SK-N-SH treated with all-trans-retinoic acid at 6 μM for 48 hours (cell line): ENCODE results near the gene TRAPPC2L.

Experiments
- ARNTL ChIP-seq: fragments of 450-650 bp; formaldehyde crosslinking; IDR thresholded peaks from 2 replicates; pipeline ENCODE4 v1.5.0; 2020; ENCODE audit warnings: low read depth, mild to moderate bottlenecking, moderate library complexity, borderline replicate concordance
- CSRNP3 ChIP-seq: fragments of 250-450 bp; sonication (Bioruptor Pico); IDR thresholded peaks from 2 replicates; pipeline ENCODE4 v1.5.1; 2021; ENCODE audit warnings: mild to moderate bottlenecking, moderate library complexity
- ISL1 ChIP-seq: fragments of 250-450 bp; sonication (Bioruptor Pico); IDR thresholded peaks from 2 replicates; pipeline ENCODE4 v2.1.2; 2022; ENCODE audit warnings: mild to moderate bottlenecking, moderate library complexity
- PATZ1 ChIP-seq: fragments of 250-450 bp; sonication (Bioruptor Pico); IDR thresholded peaks from 2 replicates; pipeline ENCODE4 v1.8.0; 2020; ENCODE audit warnings: mild to moderate bottlenecking, moderate library complexity, borderline replicate concordance
- POU6F1 ChIP-seq: fragments of 250-450 bp; sonication (Bioruptor Pico); IDR thresholded peaks from 2 replicates; pipeline ENCODE4 v1.8.0; 2021; ENCODE audit warnings: low read depth, mild to moderate bottlenecking, moderate library complexity, borderline replicate concordance
- PPARA ChIP-seq: fragments of 250-450 bp; sonication (Bioruptor Pico); IDR thresholded peaks from 2 replicates; pipeline ENCODE4 v1.5.0; 2020; ENCODE audit warnings: mild to moderate bottlenecking, borderline replicate concordance
- SNAI2 ChIP-seq: fragments of 250-450 bp; sonication (Bioruptor Pico); IDR thresholded peaks from 2 replicates; pipeline ENCODE4 v1.5.0; 2020; ENCODE audit warnings: mild to moderate bottlenecking, moderate library complexity
- TOX ChIP-seq: fragments of 250-450 bp; sonication (Bioruptor Pico); IDR thresholded peaks from 2 replicates; pipeline ENCODE4 v1.8.0; 2021; ENCODE audit warnings: mild to moderate bottlenecking, moderate library complexity, borderline replicate concordance
- ZFP3 ChIP-seq: fragments of 250-450 bp; sonication (Bioruptor Pico); IDR thresholded peaks from 2 replicates; pipeline ENCODE4 v1.5.0; 2020; ENCODE audit warnings: mild to moderate bottlenecking, moderate library complexity
- ZFP30 ChIP-seq: fragments of 450-650 bp; formaldehyde crosslinking; IDR thresholded peaks from 2 replicates; pipeline ENCODE4 v1.5.0; 2022; ENCODE audit warnings: mild to moderate bottlenecking, moderate library complexity
- ZNF70 ChIP-seq: fragments of 450-650 bp; formaldehyde crosslinking; IDR thresholded peaks from 2 replicates; pipeline ENCODE4 v1.5.0; 2020; ENCODE audit warnings: mild to moderate bottlenecking, moderate library complexity
- ZNF8 ChIP-seq: fragments of 450-650 bp; formaldehyde crosslinking; IDR thresholded peaks from 2 replicates; pipeline ENCODE4 v1.5.0; 2020; ENCODE audit warnings: mild to moderate bottlenecking, moderate library complexity
- TF ChIP-seq, protein P1 (sequence below): fragments of 250-450 bp; sonication (Bioruptor Pico); IDR thresholded peaks from 2 replicates; pipeline ENCODE4 v1.5.0; 2020; ENCODE audit warnings: mild to moderate bottlenecking, moderate library complexity
- TF ChIP-seq, protein P2 (sequence below): fragments of 250-450 bp; sonication (Bioruptor Pico); IDR thresholded peaks from 2 replicates; pipeline ENCODE4 v1.5.1; 2020; ENCODE audit warnings: low read depth, mild to moderate bottlenecking, moderate library complexity

DNA sequence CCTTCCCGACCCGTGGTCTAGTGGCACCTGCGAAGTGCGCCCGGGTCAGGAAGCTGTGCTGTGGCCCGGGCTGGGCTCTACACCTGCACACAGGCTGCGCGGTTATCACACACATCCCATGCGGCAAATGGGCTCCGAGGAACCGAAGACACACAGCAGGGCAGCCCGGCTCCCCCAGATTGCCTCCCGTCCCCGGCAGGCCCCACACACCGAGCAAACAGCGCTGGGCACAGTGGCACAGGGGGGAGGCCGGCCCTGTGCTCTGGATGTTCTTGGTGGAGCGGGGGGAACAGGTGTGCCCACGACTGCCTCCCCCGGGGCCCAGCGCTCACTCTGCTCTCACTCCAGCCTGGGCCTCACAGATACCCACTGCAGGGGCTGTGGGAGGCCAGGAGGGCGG is 38.4 kb downstream of the TRAPPC2L start:
- TF ChIP-seq ZFP30 (no peak), ZFP3 (CRISPR knock-in tag) (no peak), ARNTL (CRISPR knock-in tag) (no peak), PATZ1 (CRISPR knock-in tag) (no peak), POU6F1 (CRISPR knock-in tag) (no peak), CSRNP3 (no peak), SNAI2 (CRISPR knock-in tag) (no peak), ISL1 (CRISPR knock-in tag) (no peak), ZNF70 (CRISPR knock-in tag) (no peak), TOX (CRISPR knock-in tag) (no peak), PPARA (no peak), ZNF8 (CRISPR knock-in tag) (no peak)
- TF ChIP-seq, protein P1, sequence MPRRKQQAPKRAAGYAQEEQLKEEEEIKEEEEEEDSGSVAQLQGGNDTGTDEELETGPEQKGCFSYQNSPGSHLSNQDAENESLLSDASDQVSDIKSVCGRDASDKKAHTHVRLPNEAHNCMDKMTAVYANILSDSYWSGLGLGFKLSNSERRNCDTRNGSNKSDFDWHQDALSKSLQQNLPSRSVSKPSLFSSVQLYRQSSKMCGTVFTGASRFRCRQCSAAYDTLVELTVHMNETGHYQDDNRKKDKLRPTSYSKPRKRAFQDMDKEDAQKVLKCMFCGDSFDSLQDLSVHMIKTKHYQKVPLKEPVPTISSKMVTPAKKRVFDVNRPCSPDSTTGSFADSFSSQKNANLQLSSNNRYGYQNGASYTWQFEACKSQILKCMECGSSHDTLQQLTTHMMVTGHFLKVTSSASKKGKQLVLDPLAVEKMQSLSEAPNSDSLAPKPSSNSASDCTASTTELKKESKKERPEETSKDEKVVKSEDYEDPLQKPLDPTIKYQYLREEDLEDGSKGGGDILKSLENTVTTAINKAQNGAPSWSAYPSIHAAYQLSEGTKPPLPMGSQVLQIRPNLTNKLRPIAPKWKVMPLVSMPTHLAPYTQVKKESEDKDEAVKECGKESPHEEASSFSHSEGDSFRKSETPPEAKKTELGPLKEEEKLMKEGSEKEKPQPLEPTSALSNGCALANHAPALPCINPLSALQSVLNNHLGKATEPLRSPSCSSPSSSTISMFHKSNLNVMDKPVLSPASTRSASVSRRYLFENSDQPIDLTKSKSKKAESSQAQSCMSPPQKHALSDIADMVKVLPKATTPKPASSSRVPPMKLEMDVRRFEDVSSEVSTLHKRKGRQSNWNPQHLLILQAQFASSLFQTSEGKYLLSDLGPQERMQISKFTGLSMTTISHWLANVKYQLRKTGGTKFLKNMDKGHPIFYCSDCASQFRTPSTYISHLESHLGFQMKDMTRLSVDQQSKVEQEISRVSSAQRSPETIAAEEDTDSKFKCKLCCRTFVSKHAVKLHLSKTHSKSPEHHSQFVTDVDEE (CRISPR knock-in tag): no peak
- TF ChIP-seq, protein P2, sequence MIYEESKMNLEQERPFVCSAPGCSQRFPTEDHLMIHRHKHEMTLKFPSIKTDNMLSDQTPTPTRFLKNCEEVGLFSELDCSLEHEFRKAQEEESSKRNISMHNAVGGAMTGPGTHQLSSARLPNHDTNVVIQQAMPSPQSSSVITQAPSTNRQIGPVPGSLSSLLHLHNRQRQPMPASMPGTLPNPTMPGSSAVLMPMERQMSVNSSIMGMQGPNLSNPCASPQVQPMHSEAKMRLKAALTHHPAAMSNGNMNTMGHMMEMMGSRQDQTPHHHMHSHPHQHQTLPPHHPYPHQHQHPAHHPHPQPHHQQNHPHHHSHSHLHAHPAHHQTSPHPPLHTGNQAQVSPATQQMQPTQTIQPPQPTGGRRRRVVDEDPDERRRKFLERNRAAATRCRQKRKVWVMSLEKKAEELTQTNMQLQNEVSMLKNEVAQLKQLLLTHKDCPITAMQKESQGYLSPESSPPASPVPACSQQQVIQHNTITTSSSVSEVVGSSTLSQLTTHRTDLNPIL (CRISPR knock-in tag): no peak
